K562 (cell line): ENCODE results near the gene LENG9. TPM values are rescaled to one million over a fixed set of nuclear protein-coding genes. Genes with fewer than 3 reads are reported as not detected.
"Not testable (repeated sequence)": the region's sequence is repeated elsewhere in the genome, so short reads cannot be mapped to it uniquely, and the experiment has no call there.

ENCODE experiments used
- ATAC-seq: fragments of 200-7000 bp; cut with Tn5 transposase; 3 replicates; pipeline ENCODE4 v1.9.1; 2020; ENCODE audit warnings: moderate library complexity
- BruUV-seq: library from RNA; stranded (reverse); fragments of 400-500 nt; replicated peaks from 2 replicates; lab custom pipeline; 2021; lab: Mats Ljungman, UMichigan
- CTCF ChIA-PET: fragments of 300-600 bp; formaldehyde crosslinking; extraction: SDS; loops from one replicate; lab custom pipeline; 2021; ENCODE audit warnings: low intra/inter-chr PET ratio; lab: Yijun Ruan, JAX
- POLR2A ChIA-PET: fragments of 300-600, 350-650 bp; sonication (Branson Sonifier 250); formaldehyde crosslinking; extraction: SDS; loops from one replicate; lab custom pipeline; 2021; ENCODE audit warnings: antibody characterized with exemption, inconsistent platforms; lab: Yijun Ruan, JAX
- DNase-seq, 4 experiments: peaks; one replicate each; pipeline versions ENCODE4 v3.0.0 to v3.0.0-alpha.2; 2011 to 2018; ENCODE audit warnings: low spot score in 3 of 4, mixed read lengths in 3 of 4; ENCODE audit errors: extremely low read depth in 1 of 4
- FAIRE-seq: peaks from 2 replicates; lab custom pipeline; 2011; peaks lifted over from hg19 to GRCh38; lab: Jason Lieb, UNC
- H2AFZ ChIP-seq: 2 replicates; pipeline ENCODE4 v1.6.0; 2011; ENCODE audit warnings: low read depth, low read length, control low read depth, inconsistent platforms
- H3K27ac ChIP-seq: fragments of 200-600 bp; 3 replicates; pipeline ENCODE4 v1.8.0; 2011; ENCODE audit warnings: low read depth, mild to moderate bottlenecking, control low read depth, inconsistent platforms, low read length, moderate library complexity, mixed read lengths; ENCODE audit errors: extremely low read depth
- H3K27me3 ChIP-seq, 2 experiments: fragments of 300-600 bp in 1 of 2; 2 replicates in 1 of 2; 3 replicates in 1 of 2; pipeline versions ENCODE4 v1.6.0 to v1.8.0; 2011; ENCODE audit warnings: inconsistent platforms in 2 of 2, low read length in 2 of 2, mild to moderate bottlenecking in 1 of 2, mixed read lengths in 1 of 2, moderate library complexity in 1 of 2; ENCODE audit not compliant: control insufficient read depth in 2 of 2, insufficient read depth in 2 of 2
- H3K36me3 ChIP-seq: fragments of 300-600 bp; 3 replicates; pipeline ENCODE4 v1.8.0; 2011; ENCODE audit warnings: mild to moderate bottlenecking, low read length, inconsistent platforms; ENCODE audit not compliant: control insufficient read depth, insufficient read depth
- H3K4me1 ChIP-seq, 2 experiments: fragments of 200-600 bp in 1 of 2; replicated peaks in 1 of 2; 2 replicates in 1 of 2; 3 replicates in 1 of 2; pipeline versions ENCODE4 v1.5.1 to v1.8.0; 2011; ENCODE audit warnings: inconsistent platforms in 2 of 2, low read length in 2 of 2, mild to moderate bottlenecking in 1 of 2, mixed read lengths in 1 of 2, moderate library complexity in 1 of 2; ENCODE audit not compliant: control insufficient read depth in 2 of 2, insufficient read depth in 2 of 2
- H3K4me2 ChIP-seq: 2 replicates; pipeline ENCODE4 v1.6.1; 2011; ENCODE audit warnings: low read length, control low read depth, inconsistent platforms, mixed read lengths; ENCODE audit not compliant: insufficient read depth
- H3K4me3 ChIP-seq: fragments of 200-600 bp; sonication (generic), shearing (Covaris generic); 2 replicates; pipeline ENCODE4 v1.5.1; 2016; ENCODE audit warnings: control low read depth, inconsistent platforms
- H3K79me2 ChIP-seq: fragments of 200-600 bp; 3 replicates; pipeline ENCODE4 v1.8.0; 2011; ENCODE audit warnings: low read length, inconsistent platforms; ENCODE audit not compliant: control insufficient read depth, insufficient read depth
- H3K9ac ChIP-seq, 2 experiments: 2 replicates each; pipeline versions ENCODE4 v1.6.0 to v1.6.1; 2011; ENCODE audit warnings: low read depth in 2 of 2, low read length in 2 of 2, control low read depth in 1 of 2, inconsistent platforms in 1 of 2, mild to moderate bottlenecking in 1 of 2, mixed read lengths in 1 of 2; ENCODE audit not compliant: insufficient read depth in 1 of 2
- H3K9me1 ChIP-seq: one replicate; pipeline ENCODE4 v1.6.0; 2011; ENCODE audit warnings: inconsistent platforms, mild to moderate bottlenecking, low read length, moderate library complexity; ENCODE audit not compliant: control insufficient read depth, insufficient read depth
- H3K9me3 ChIP-seq: replicated peaks from 2 replicates; pipeline ENCODE4 v1.5.1; 2011; ENCODE audit warnings: low read depth, low read length, inconsistent platforms; ENCODE audit not compliant: control insufficient read depth, insufficient read depth
- H4K20me1 ChIP-seq: replicated peaks from 2 replicates; pipeline ENCODE4 v1.6.1; 2011; ENCODE audit warnings: low read length, inconsistent platforms, mixed read lengths; ENCODE audit not compliant: control insufficient read depth, insufficient read depth
- ARID1B ChIP-seq: fragments of 450-650 bp; IDR thresholded peaks from 2 replicates; pipeline ENCODE4 v1.6.1; 2016; ENCODE audit warnings: antibody characterized with exemption, mild to moderate bottlenecking, inconsistent platforms
- GABPA ChIP-seq: fragments of 200-800 bp; sonication (Bioruptor generic); conservative IDR thresholded peaks from 2 replicates; pipeline ENCODE4 v1.6.1; 2016; ENCODE audit warnings: low read depth, missing genetic modification characterization, missing compliant biosample characterization
- HDAC6 ChIP-seq: IDR thresholded peaks from 2 replicates; pipeline ENCODE4 v1.6.1; 2012; ENCODE audit warnings: low read depth, mild to moderate bottlenecking, control low read depth, inconsistent platforms, low read length, moderate library complexity
- PHTF2 ChIP-seq: fragments of 250-450 bp; sonication (Bioruptor Pico); IDR thresholded peaks from 2 replicates; pipeline ENCODE4 v1.5.0; 2021; ENCODE audit warnings: mild to moderate bottlenecking
- STAG1 ChIP-seq: sonication (generic); formaldehyde crosslinking; IDR thresholded peaks from 2 replicates; pipeline ENCODE4 v1.5.0; 2020; ENCODE audit warnings: missing genetic modification reagents, borderline replicate concordance
- TAF15 ChIP-seq: fragments of 200-400 bp; formaldehyde crosslinking; IDR thresholded peaks from 2 replicates; pipeline ENCODE4 v1.6.1; 2017; ENCODE audit warnings: mild to moderate bottlenecking, low read depth, low read length, moderate library complexity
- ZHX1 ChIP-seq: fragments of 150-350 bp; conservative IDR thresholded peaks from 2 replicates; pipeline ENCODE4 v1.6.1; 2014; ENCODE audit warnings: low read length
- ZNF133 ChIP-seq: fragments of 250-450 bp; sonication (Bioruptor Pico); IDR thresholded peaks from 2 replicates; pipeline ENCODE4 v1.4.0; 2020; ENCODE audit warnings: mild to moderate bottlenecking
- ZNF696 ChIP-seq: fragments of 250-450 bp; sonication (Bioruptor Pico); conservative IDR thresholded peaks from 2 replicates; pipeline ENCODE4 v1.4.0; 2020; ENCODE audit warnings: mild to moderate bottlenecking, moderate library complexity
- WGBS: fragments of 100-300 bp; shearing (Covaris generic); methylation state at CpG from one replicate; pipeline ENCODE4 v1.1.6; 2016; ENCODE audit warnings: low coverage, mixed read lengths; ENCODE audit not compliant: insufficient coverage; ENCODE audit errors: missing lambda C conversion rate; 5-methylcytosine and 5-hydroxymethylcytosine counted together
- in situ Hi-C: fragments of 300-500 bp; cut with MboI; formaldehyde crosslinking; loops from 4 replicates; pipeline ENCODE4 v1.15.0; 2018; ENCODE audit warnings: inconsistent platforms, mixed read lengths
- intact Hi-C: fragments of 100-400 bp; cut with micrococcal nuclease; formaldehyde crosslinking; loops from 2 replicates; pipeline ENCODE4 v1.14.2; 2022
- polyA plus RNA-seq, 8 experiments: library from polyadenylated mRNA; depleted of rRNA in 4 of 8; stranded (reverse) in 5 of 8; unstranded in 3 of 8; fragments of >200 nt; fragmentation: Nextera tagmentation in 2 of 8; fragmentation: Illumina TruSeq in 1 of 8; extraction: Ambion mirVana in 2 of 8; extraction: Trizol in 1 of 8; gene quantifications; 2 replicates each; pipeline versions ENCODE4 v1.2.1 to v1.2.3, GENCODE V29; 2011 to 2014; ENCODE audit warnings: inconsistent platforms in 1 of 8, missing spikeins in 1 of 8
- total RNA-seq, 7 experiments: library from RNA; depleted of rRNA in 6 of 7; stranded (reverse); fragments of >200 nt in 6 of 7; fragmentation: Illumina TruSeq in 2 of 7; extraction: Trizol in 2 of 7; gene quantifications; 2 replicates each; pipeline versions ENCODE4 v1.2.1 to v1.2.3, GENCODE V29; 2011 to 2021; ENCODE audit warnings: low replicate concordance in 1 of 7
- TF ChIP-seq, protein P1 (sequence below), 2 experiments: IDR thresholded peaks; 2 replicates each; pipeline ENCODE4 v1.6.1; 2011; ENCODE audit warnings: borderline replicate concordance in 1 of 2, control low read depth in 1 of 2, low read depth in 1 of 2, low read length in 1 of 2, mild to moderate bottlenecking in 1 of 2, mixed read lengths in 1 of 2, moderate library complexity in 1 of 2; ENCODE audit not compliant: insufficient read depth in 1 of 2, insufficient read length in 1 of 2, poor library complexity in 1 of 2, severe bottlenecking in 1 of 2; ENCODE audit errors: extremely low read depth in 1 of 2

The LENG9 gene
- total and polyA plus RNA-seq, 9 of the 15 experiments (the other 6 are each of a cell fraction or from before 2014, with no cell fraction given): 0.06 to 0.64 (median 0.33) TPM; not detected in 1

- CTCF ChIA-PET: interaction anchor here (0.7 kb wide), 1 partner anchor 1502 kb away, joined by 4 read pairs; no protein-coding TSS in a partner anchor
- H3K27ac ChIP-seq, H3K79me2 ChIP-seq, H2AFZ ChIP-seq, ATAC-seq, H4K20me1 ChIP-seq, H3K9ac ChIP-seq, FAIRE-seq, in situ Hi-C loops, H3K4me2 ChIP-seq, BruUV-seq, POLR2A ChIA-PET, H3K9me3 ChIP-seq, H3K9me1 ChIP-seq, intact Hi-C loops, DNase-seq, H3K4me3 ChIP-seq: not testable (repeated sequence)
- H3K4me1 ChIP-seq: peaks cover 0 to 43% of the 10 kb centered on the region in 2 experiments; a peak in 2 of 5 replicates
- H3K36me3 ChIP-seq: peaks cover 15% of the 10 kb centered on the region; the same call in 2 of the 3 replicates
- 81% methylated on average over 14 of the region's 14 CpGs for WGBS
- peaks cover 3 to 17% of the 10 kb centered on the region in 2 experiments; a peak in 4 of 5 replicates for H3K27me3 ChIP-seq
Measured at GRCh38 chr19:54466110-54466480, 2.5 kb upstream of the LENG9 start.

DNA sequence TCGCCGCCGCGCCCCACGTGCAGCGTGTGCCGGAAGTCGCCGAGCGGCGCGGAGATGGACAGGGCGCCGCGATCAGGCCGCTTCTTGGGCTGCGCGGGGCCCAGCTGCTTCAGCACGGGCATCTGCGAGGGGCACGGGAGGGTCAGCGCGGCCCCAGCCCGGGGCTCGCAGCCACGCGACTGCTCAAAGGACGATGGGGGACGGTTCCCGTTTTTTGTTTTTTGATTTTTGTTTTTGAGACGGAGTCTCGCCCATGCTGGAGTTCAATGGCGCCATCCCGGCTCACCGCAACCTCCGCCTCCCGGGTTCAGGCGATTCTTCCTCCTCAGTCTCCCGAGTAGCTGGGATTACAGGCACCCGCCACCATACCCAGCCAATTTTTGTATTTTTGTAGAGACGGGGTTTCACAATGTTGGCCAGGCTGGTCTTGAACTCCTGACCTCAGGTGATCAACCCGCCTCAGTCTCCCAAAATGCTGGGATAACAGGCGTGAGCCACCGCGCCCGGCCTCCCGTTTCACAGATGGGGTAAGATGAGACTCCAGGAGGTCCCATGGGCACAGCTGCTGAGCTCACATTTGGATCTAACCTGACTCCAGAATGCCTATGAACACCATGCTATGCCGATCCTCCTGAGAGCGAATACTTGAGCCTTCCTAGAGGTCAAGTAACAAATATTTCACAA, 2.0 kb upstream of the LENG9 start:
- ATAC-seq (no peak), FAIRE-seq (no peak), DNase-seq (peak in 1 of 4 experiments; percentile 18)
- Histone ChIP-seq H4K20me1 (no peaks in the 10 kb centered on the region), H3K27ac (no peak overlapping the region), H3K79me2 (no peaks in the 10 kb centered on the region), H3K4me1 (peaks cover 0 to 41% of the 10 kb centered on the region in 2 experiments; a peak in 2 of 5 replicates), H3K9ac (no peak overlapping the region; a peak in 1 of 4 replicates), H2AFZ (0 out of 2 replicates have a peak overlapping the region, but pooled peaks have one; percentile 40), H3K4me3 (no peak overlapping the region), H3K27me3 (peaks cover 0 to 11% of the 10 kb centered on the region in 2 experiments; a peak in 3 of 5 replicates), H3K36me3 (peaks cover 20% of the 10 kb centered on the region; the same call in 2 of the 3 replicates), H3K9me3 (no peaks in the 10 kb centered on the region), H3K4me2 (no peak overlapping the region; the same call in 1 of the 2 replicates), H3K9me1 (no peaks in the 10 kb centered on the region)
- ChIA-PET CTCF (interaction anchor here (0.7 kb wide), 1 partner anchor 1501 kb away, joined by 4 read pairs; no protein-coding TSS in a partner anchor), POLR2A (no interaction called here)
- in situ Hi-C loops: no loop called here
- no TSS peak for BruUV-seq
- intact Hi-C loops: no loop called here
- WGBS: 90% methylated on average over 22 of the region's 49 CpGs
- TF ChIP-seq GABPA (peak; percentile 6; the same call in 1 of the 2 replicates), HDAC6 (no peak), ZHX1 (no peak), ZNF133 (CRISPR knock-in tag) (no peak), PHTF2 (CRISPR knock-in tag) (no peak), ARID1B (no peak), STAG1 (no peak), ZNF696 (CRISPR knock-in tag) (no peak), TAF15 (no peak)
- TF ChIP-seq, protein P1, sequence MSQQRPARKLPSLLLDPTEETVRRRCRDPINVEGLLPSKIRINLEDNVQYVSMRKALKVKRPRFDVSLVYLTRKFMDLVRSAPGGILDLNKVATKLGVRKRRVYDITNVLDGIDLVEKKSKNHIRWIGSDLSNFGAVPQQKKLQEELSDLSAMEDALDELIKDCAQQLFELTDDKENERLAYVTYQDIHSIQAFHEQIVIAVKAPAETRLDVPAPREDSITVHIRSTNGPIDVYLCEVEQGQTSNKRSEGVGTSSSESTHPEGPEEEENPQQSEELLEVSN (IDR thresholded peaks at IDR 0.05; ENCODE audit: borderline replicate concordance in 1 of 2, extremely low read depth in 1 of 2, insufficient read depth in 1 of 2, insufficient read length in 1 of 2, low read depth in 1 of 2, low read length in 1 of 2, poor library complexity in 1 of 2, severe bottlenecking in 1 of 2): peak; percentile 65
